K562 (cell line): ENCODE data around the gene BCAS3. TPM values are rescaled to one million over a fixed set of nuclear protein-coding genes. Genes with fewer than 3 reads are reported as not detected.

Experiments
- ATAC-seq: fragments of 200-7000 bp; cut with Tn5 transposase; 3 replicates; pipeline ENCODE4 v1.9.1; 2020; ENCODE audit warnings: moderate library complexity
- BruUV-seq: library from RNA; stranded (reverse); fragments of 400-500 nt; replicated peaks from 2 replicates; lab custom pipeline; 2021; lab: Mats Ljungman, UMichigan
- CTCF ChIA-PET: fragments of 300-600 bp; formaldehyde crosslinking; extraction: SDS; loops from one replicate; lab custom pipeline; 2021; ENCODE audit warnings: low intra/inter-chr PET ratio; lab: Yijun Ruan, JAX
- POLR2A ChIA-PET: fragments of 300-600, 350-650 bp; sonication (Branson Sonifier 250); formaldehyde crosslinking; extraction: SDS; loops from one replicate; lab custom pipeline; 2021; ENCODE audit warnings: antibody characterized with exemption, inconsistent platforms; lab: Yijun Ruan, JAX
- DNase-seq, 4 experiments: peaks; one replicate each; pipeline versions ENCODE4 v3.0.0 to v3.0.0-alpha.2; 2011 to 2018; ENCODE audit warnings: low spot score in 3 of 4, mixed read lengths in 3 of 4; ENCODE audit errors: extremely low read depth in 1 of 4
- FAIRE-seq: peaks from 2 replicates; lab custom pipeline; 2011; peaks lifted over from hg19 to GRCh38; lab: Jason Lieb, UNC
- H2AFZ ChIP-seq: 2 replicates; pipeline ENCODE4 v1.6.0; 2011; ENCODE audit warnings: low read depth, low read length, control low read depth, inconsistent platforms
- H3K27ac ChIP-seq: fragments of 200-600 bp; 3 replicates; pipeline ENCODE4 v1.8.0; 2011; ENCODE audit warnings: low read depth, mild to moderate bottlenecking, control low read depth, inconsistent platforms, low read length, moderate library complexity, mixed read lengths; ENCODE audit errors: extremely low read depth
- H3K27me3 ChIP-seq, 2 experiments: fragments of 300-600 bp in 1 of 2; 2 replicates in 1 of 2; 3 replicates in 1 of 2; pipeline versions ENCODE4 v1.6.0 to v1.8.0; 2011; ENCODE audit warnings: inconsistent platforms in 2 of 2, low read length in 2 of 2, mild to moderate bottlenecking in 1 of 2, mixed read lengths in 1 of 2, moderate library complexity in 1 of 2; ENCODE audit not compliant: control insufficient read depth in 2 of 2, insufficient read depth in 2 of 2
- H3K36me3 ChIP-seq: fragments of 300-600 bp; 3 replicates; pipeline ENCODE4 v1.8.0; 2011; ENCODE audit warnings: mild to moderate bottlenecking, low read length, inconsistent platforms; ENCODE audit not compliant: control insufficient read depth, insufficient read depth
- H3K4me1 ChIP-seq, 2 experiments: fragments of 200-600 bp in 1 of 2; replicated peaks in 1 of 2; 2 replicates in 1 of 2; 3 replicates in 1 of 2; pipeline versions ENCODE4 v1.5.1 to v1.8.0; 2011; ENCODE audit warnings: inconsistent platforms in 2 of 2, low read length in 2 of 2, mild to moderate bottlenecking in 1 of 2, mixed read lengths in 1 of 2, moderate library complexity in 1 of 2; ENCODE audit not compliant: control insufficient read depth in 2 of 2, insufficient read depth in 2 of 2
- H3K4me2 ChIP-seq: 2 replicates; pipeline ENCODE4 v1.6.1; 2011; ENCODE audit warnings: low read length, control low read depth, inconsistent platforms, mixed read lengths; ENCODE audit not compliant: insufficient read depth
- H3K4me3 ChIP-seq: fragments of 200-600 bp; sonication (generic), shearing (Covaris generic); 2 replicates; pipeline ENCODE4 v1.5.1; 2016; ENCODE audit warnings: control low read depth, inconsistent platforms
- H3K79me2 ChIP-seq: fragments of 200-600 bp; 3 replicates; pipeline ENCODE4 v1.8.0; 2011; ENCODE audit warnings: low read length, inconsistent platforms; ENCODE audit not compliant: control insufficient read depth, insufficient read depth
- H3K9ac ChIP-seq, 2 experiments: 2 replicates each; pipeline versions ENCODE4 v1.6.0 to v1.6.1; 2011; ENCODE audit warnings: low read depth in 2 of 2, low read length in 2 of 2, control low read depth in 1 of 2, inconsistent platforms in 1 of 2, mild to moderate bottlenecking in 1 of 2, mixed read lengths in 1 of 2; ENCODE audit not compliant: insufficient read depth in 1 of 2
- H3K9me1 ChIP-seq: one replicate; pipeline ENCODE4 v1.6.0; 2011; ENCODE audit warnings: inconsistent platforms, mild to moderate bottlenecking, low read length, moderate library complexity; ENCODE audit not compliant: control insufficient read depth, insufficient read depth
- H3K9me3 ChIP-seq: replicated peaks from 2 replicates; pipeline ENCODE4 v1.5.1; 2011; ENCODE audit warnings: low read depth, low read length, inconsistent platforms; ENCODE audit not compliant: control insufficient read depth, insufficient read depth
- H4K20me1 ChIP-seq: replicated peaks from 2 replicates; pipeline ENCODE4 v1.6.1; 2011; ENCODE audit warnings: low read length, inconsistent platforms, mixed read lengths; ENCODE audit not compliant: control insufficient read depth, insufficient read depth
- BMI1 ChIP-seq: fragments of 150-350 bp; IDR thresholded peaks from 2 replicates; pipeline ENCODE4 v1.6.1; 2014; ENCODE audit warnings: low read length
- CBX8 ChIP-seq: fragments of 200-600 bp; sonication (generic); IDR thresholded peaks from 2 replicates; pipeline ENCODE4 v1.6.1; 2012; ENCODE audit warnings: borderline replicate concordance, mixed run types, low read depth, mild to moderate bottlenecking, moderate library complexity, mixed read lengths, low read length, control low read depth, inconsistent platforms; ENCODE audit not compliant: poor library complexity, severe bottlenecking; ENCODE audit errors: extremely low read depth
- CHD4 ChIP-seq: fragments of 200-600 bp; sonication (generic); IDR thresholded peaks from 3 replicates; pipeline ENCODE4 v1.6.1; 2012; ENCODE audit warnings: low read depth, mild to moderate bottlenecking, mixed read lengths, low read length, inconsistent platforms; ENCODE audit not compliant: insufficient read depth, insufficient replicate concordance, poor library complexity, severe bottlenecking
- GTF2A2 ChIP-seq: IDR thresholded peaks from 2 replicates; pipeline ENCODE4 v1.6.1; 2016; ENCODE audit warnings: mild to moderate bottlenecking, missing genetic modification characterization, missing compliant biosample characterization
- RFX5 ChIP-seq: IDR thresholded peaks from 2 replicates; pipeline ENCODE4 v1.6.1; 2011; ENCODE audit warnings: low read depth, mild to moderate bottlenecking, improper control_type of control experiment, low read length
- RHOXF2B ChIP-seq: fragments of 250-450 bp; sonication (Bioruptor Pico); conservative IDR thresholded peaks from 2 replicates; pipeline ENCODE4 v1.5.1; 2021
- RNF2 ChIP-seq: sonication (generic); IDR thresholded peaks from 2 replicates; pipeline ENCODE4 v1.6.1; 2016
- SAFB ChIP-seq: fragments of 200-400 bp; formaldehyde crosslinking; IDR thresholded peaks from 2 replicates; pipeline ENCODE4 v1.6.1; 2017; ENCODE audit warnings: low read depth, low read length, borderline replicate concordance
- SP2 ChIP-seq: IDR thresholded peaks from 2 replicates; pipeline ENCODE4 v1.6.1; 2011; ENCODE audit warnings: mild to moderate bottlenecking, low read depth, low read length, moderate library complexity; ENCODE audit not compliant: poor library complexity, severe bottlenecking; ENCODE audit errors: extremely low read depth
- ZNF146 ChIP-seq: IDR thresholded peaks from one replicate; pipeline ENCODE4 v1.6.1; 2018; ENCODE audit warnings: missing compliant biosample characterization; ENCODE audit not compliant: unreplicated experiment
- ZNF263 ChIP-seq: sonication (generic); formaldehyde crosslinking; IDR thresholded peaks from 2 replicates; pipeline ENCODE4 v1.8.0; 2022; ENCODE audit warnings: mild to moderate bottlenecking, missing genetic modification reagents, borderline replicate concordance
- ZNF431 ChIP-seq: sonication (generic); formaldehyde crosslinking; IDR thresholded peaks from 2 replicates; pipeline ENCODE4 v1.8.0; 2022; ENCODE audit warnings: mild to moderate bottlenecking, missing genetic modification reagents
- WGBS: fragments of 100-300 bp; shearing (Covaris generic); methylation state at CpG from one replicate; pipeline ENCODE4 v1.1.6; 2016; ENCODE audit warnings: low coverage, mixed read lengths; ENCODE audit not compliant: insufficient coverage; ENCODE audit errors: missing lambda C conversion rate; 5-methylcytosine and 5-hydroxymethylcytosine counted together
- in situ Hi-C: fragments of 300-500 bp; cut with MboI; formaldehyde crosslinking; loops from 4 replicates; pipeline ENCODE4 v1.15.0; 2018; ENCODE audit warnings: inconsistent platforms, mixed read lengths
- intact Hi-C: fragments of 100-400 bp; cut with micrococcal nuclease; formaldehyde crosslinking; loops from 2 replicates; pipeline ENCODE4 v1.14.2; 2022
- polyA plus RNA-seq, 8 experiments: library from polyadenylated mRNA; depleted of rRNA in 4 of 8; stranded (reverse) in 5 of 8; unstranded in 3 of 8; fragments of >200 nt; fragmentation: Nextera tagmentation in 2 of 8; fragmentation: Illumina TruSeq in 1 of 8; extraction: Ambion mirVana in 2 of 8; extraction: Trizol in 1 of 8; gene quantifications; 2 replicates each; pipeline versions ENCODE4 v1.2.1 to v1.2.3, GENCODE V29; 2011 to 2014; ENCODE audit warnings: inconsistent platforms in 1 of 8, missing spikeins in 1 of 8
- total RNA-seq, 7 experiments: library from RNA; depleted of rRNA in 6 of 7; stranded (reverse); fragments of >200 nt in 6 of 7; fragmentation: Illumina TruSeq in 2 of 7; extraction: Trizol in 2 of 7; gene quantifications; 2 replicates each; pipeline versions ENCODE4 v1.2.1 to v1.2.3, GENCODE V29; 2011 to 2021; ENCODE audit warnings: low replicate concordance in 1 of 7
- TF ChIP-seq, protein P1 (sequence below): sonication (generic); formaldehyde crosslinking; IDR thresholded peaks from 2 replicates; pipeline ENCODE4 v1.8.1; 2023; ENCODE audit warnings: mild to moderate bottlenecking, missing genetic modification reagents, moderate library complexity

The BCAS3 gene
- total and polyA plus RNA-seq, 9 of the 15 experiments (the other 6 are each of a cell fraction or from before 2014, with no cell fraction given): 1.9 to 5.5 (median 3.5) TPM

DNA sequence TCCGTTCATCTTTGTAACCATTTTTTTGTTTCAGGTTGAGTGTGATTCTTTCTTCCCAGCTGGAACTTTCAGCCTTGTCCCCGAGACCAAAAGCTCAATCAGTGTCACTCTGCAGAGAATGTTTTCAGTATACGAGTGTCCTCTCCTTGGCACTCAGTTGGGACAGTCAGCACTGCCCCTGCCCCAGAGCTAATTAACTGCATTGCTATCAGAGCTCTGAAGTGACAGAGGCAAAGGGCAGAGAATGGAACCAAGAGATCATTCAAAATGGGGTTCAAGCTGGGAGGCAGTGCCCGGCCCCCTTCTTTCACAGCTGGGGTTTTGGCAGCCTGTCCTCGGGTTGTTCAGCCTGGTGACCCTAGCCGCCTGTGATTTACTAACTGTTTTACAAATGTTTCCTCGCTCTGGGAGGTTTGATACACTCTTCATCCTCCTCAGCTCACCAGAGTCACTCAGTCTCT is 526.0 kb downstream of the BCAS3 start:
- H3K9ac ChIP-seq: no peak overlapping the region
- no peak for ATAC-seq
- TF ChIP-seq SP2 (no peak), RNF2 (0 out of 2 replicates have a peak, but pooled peaks have one; percentile 38)
- TF ChIP-seq, all 486 proteins: peak for 1
- Histone ChIP-seq H3K79me2 (no peaks in the 10 kb centered on the region), H3K4me1 (no peaks in the 10 kb centered on the region), H3K36me3 (no peaks in the 10 kb centered on the region), H4K20me1 (no peaks in the 10 kb centered on the region), H3K9me3 (no peaks in the 10 kb centered on the region), H3K27ac (no peak overlapping the region), H3K9me1 (no peaks in the 10 kb centered on the region), H3K4me2 (no peak overlapping the region), H3K27me3 (peaks cover 5% of the 10 kb centered on the region in 2 experiments; a peak in 3 of 5 replicates), H3K4me3 (no peak overlapping the region), H2AFZ (no peak overlapping the region)
- FAIRE-seq (no peak), DNase-seq (no peak)
- 2% methylated on average over 6 of the region's 7 CpGs for WGBS
- no TSS peak for BruUV-seq
- ChIA-PET POLR2A (interaction anchor here (1.0 kb wide), 1 partner anchor 28 kb away, joined by 4 read pairs; no protein-coding TSS in a partner anchor), CTCF (no interaction called here)
- in situ Hi-C loops: loop anchor here (10.0 kb wide), 1 partner anchor 1739 kb away; no protein-coding TSS in a partner anchor
- intact Hi-C loops: no loop called here

DNA sequence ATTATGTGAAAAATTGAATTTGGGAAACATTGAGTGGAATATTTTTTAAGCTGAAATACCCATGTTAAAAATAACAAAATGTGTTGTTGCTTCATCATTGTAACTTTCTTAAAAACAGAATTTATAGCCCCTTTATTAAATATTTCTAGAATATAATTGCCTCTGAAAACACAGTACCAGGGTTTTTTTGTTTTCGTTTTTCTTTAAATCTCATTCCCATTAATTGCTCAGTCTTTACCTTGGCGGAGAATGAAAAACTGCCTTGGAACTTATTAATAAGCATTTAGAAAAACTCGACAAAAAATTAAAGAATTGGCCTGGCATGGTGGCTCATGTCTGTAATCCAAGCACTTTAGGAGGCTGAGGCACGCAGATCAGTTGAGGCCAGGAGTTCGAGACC is 526.8 kb downstream of the BCAS3 start:
- no TSS peak for BruUV-seq
- H3K9me1 ChIP-seq: no peaks in the 10 kb centered on the region
- H3K79me2 ChIP-seq: no peaks in the 10 kb centered on the region
- no peaks in the 10 kb centered on the region for H3K36me3 ChIP-seq
- peaks cover 5% of the 10 kb centered on the region in 2 experiments; a peak in 3 of 5 replicates for H3K27me3 ChIP-seq
- CTCF ChIA-PET: no interaction called here
- H3K4me2 ChIP-seq: no peak overlapping the region
- H3K27ac ChIP-seq: no peak overlapping the region
- no peak overlapping the region for H2AFZ ChIP-seq
- no peak overlapping the region for H3K4me3 ChIP-seq
- H3K9ac ChIP-seq: no peak overlapping the region
- H3K4me1 ChIP-seq: no peaks in the 10 kb centered on the region
- WGBS: 12% methylated on average over 5 of the region's 5 CpGs
- in situ Hi-C loops (loop anchor here (10.0 kb wide), 1 partner anchor 1740 kb away; no protein-coding TSS in a partner anchor), intact Hi-C loops (no loop called here)
- DNase-seq (no peak), FAIRE-seq (no peak), ATAC-seq (no peak)
- H3K9me3 ChIP-seq: no peaks in the 10 kb centered on the region
- no peaks in the 10 kb centered on the region for H4K20me1 ChIP-seq
- POLR2A ChIA-PET: no interaction called here
- TF ChIP-seq CHD4: no peak
- no peak for TF ChIP-seq GTF2A2 (tag)
- TF ChIP-seq ZNF431: no peak
- TF ChIP-seq BMI1: peak; percentile 45; the same call in 1 of the 2 replicates
- no peak for TF ChIP-seq SAFB
- TF ChIP-seq, protein P1, sequence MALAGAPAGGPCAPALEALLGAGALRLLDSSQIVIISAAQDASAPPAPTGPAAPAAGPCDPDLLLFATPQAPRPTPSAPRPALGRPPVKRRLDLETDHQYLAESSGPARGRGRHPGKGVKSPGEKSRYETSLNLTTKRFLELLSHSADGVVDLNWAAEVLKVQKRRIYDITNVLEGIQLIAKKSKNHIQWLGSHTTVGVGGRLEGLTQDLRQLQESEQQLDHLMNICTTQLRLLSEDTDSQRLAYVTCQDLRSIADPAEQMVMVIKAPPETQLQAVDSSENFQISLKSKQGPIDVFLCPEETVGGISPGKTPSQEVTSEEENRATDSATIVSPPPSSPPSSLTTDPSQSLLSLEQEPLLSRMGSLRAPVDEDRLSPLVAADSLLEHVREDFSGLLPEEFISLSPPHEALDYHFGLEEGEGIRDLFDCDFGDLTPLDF: no peak
- TF ChIP-seq CBX8: peak; percentile 95
- TF ChIP-seq ZNF146 (CRISPR knock-in tag): no peak
- TF ChIP-seq RHOXF2B (CRISPR knock-in tag): no peak
- TF ChIP-seq ZNF263 (CRISPR knock-in tag): no peak
- TF ChIP-seq RFX5: no peak
